ES-I3 (cell line): Measurements from ENCODE around the gene RPL4.
"Not testable (repeated sequence)": the region's sequence is repeated elsewhere in the genome, so short reads cannot be mapped to it uniquely, and the experiment has no call there.

ENCODE experiments used
- H3K36me3 ChIP-seq: 2 replicates; pipeline ENCODE4 v1.6.1; 2013; ENCODE audit warnings: mild to moderate bottlenecking, low read length, control low read depth, moderate library complexity; ENCODE audit not compliant: insufficient read depth
- H3K4me1 ChIP-seq: 2 replicates; pipeline ENCODE4 v1.6.1; 2013; ENCODE audit warnings: mild to moderate bottlenecking, control low read depth, low read length; ENCODE audit not compliant: insufficient read depth
- H3K9ac ChIP-seq: 2 replicates; pipeline ENCODE4 v1.6.1; 2013; ENCODE audit warnings: low read depth, mild to moderate bottlenecking, low read length, moderate library complexity
- H3K9me3 ChIP-seq: 2 replicates; pipeline ENCODE4 v1.6.1; 2013; ENCODE audit warnings: mild to moderate bottlenecking, low read length, moderate library complexity; ENCODE audit not compliant: control insufficient read depth, insufficient read depth

Gene RPL4

DNA sequence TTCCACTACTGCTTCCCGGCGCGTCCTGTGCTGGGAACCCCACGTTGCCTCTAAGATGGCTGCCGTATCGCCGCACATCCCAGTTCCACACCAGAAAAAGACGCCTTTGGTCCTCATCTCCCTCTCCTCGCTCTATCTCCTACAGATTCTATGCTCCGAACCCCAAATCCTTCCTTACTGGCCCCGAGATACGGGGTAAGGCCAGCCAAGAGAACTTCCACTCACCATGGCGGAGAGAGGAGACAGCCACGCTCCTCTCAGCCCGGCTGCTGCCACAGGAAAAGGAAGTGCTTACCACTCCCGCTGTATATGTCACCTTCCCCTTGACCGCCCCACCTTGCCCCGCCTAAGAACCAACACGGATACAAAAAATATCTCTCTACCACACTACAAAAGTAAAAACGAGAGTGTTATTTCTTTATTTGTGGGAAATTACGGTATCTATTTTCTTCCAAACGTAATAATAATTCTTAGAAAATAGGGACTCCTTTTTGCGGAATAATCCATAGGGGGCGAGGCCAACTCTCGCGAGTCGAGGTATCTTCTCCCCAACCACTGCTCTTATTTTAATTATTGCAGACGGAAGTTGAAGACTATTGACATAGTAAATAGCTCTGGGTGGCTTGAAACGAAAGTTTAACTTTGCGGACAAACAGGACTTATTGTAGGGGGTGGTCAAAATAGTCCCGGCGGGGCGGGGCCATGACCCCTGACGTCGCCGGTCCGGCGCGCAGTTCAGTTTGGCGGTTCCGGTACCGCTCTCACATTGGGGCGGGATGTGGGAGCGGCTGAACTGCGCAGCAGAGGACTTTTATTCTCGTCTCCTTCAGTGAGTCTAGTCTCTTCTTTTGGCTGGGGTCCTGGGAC, at the start of gene RPL4, which contains the start of gene ZWILCH:
Gene RPL4 (minus strand): TSS at position 293 of the 867 bp plus-strand sequence. CDS start 65 bp downstream, at position 228.
Gene ZWILCH (plus strand): TSS at position 764 of the 867 bp plus-strand sequence. CDS start 13 bp downstream, at position 777.
- peaks cover 39% of the 10 kb centered on the region for H3K36me3 ChIP-seq
- H3K4me1 ChIP-seq: peaks cover 5% of the 10 kb centered on the region; the same call in 1 of the 2 replicates
- H3K9me3 ChIP-seq: no peaks in the 10 kb centered on the region
- peak within 1 kb of the TSS; percentile 98 for H3K9ac ChIP-seq

DNA sequence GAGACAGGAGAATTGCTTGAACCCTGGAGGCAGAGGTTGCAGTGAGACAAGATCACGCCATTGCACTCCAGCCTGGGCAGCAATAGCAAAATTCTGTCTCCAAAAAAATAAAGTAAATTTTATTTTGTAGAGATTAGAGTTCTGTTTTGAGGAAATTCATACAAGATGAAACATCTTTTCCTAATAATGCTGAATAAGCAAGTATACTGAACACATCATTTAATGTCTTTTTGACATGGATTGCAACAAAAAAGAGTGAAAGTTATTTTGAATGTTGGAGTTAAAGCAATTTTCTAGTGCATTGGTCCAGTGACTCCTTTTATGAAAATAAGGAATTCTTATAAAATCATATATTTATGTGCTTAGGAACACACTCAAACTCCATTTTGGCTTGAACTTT, 40.6 kb upstream of the RPL4 start:
- no peaks in the 10 kb centered on the region for H3K4me1 ChIP-seq
- no peaks in the 10 kb centered on the region; the same call in 1 of the 2 replicates for H3K9me3 ChIP-seq
- H3K36me3 ChIP-seq: peaks cover 3% of the 10 kb centered on the region; the same call in 1 of the 2 replicates
- H3K9ac ChIP-seq: no peak overlapping the region

DNA sequence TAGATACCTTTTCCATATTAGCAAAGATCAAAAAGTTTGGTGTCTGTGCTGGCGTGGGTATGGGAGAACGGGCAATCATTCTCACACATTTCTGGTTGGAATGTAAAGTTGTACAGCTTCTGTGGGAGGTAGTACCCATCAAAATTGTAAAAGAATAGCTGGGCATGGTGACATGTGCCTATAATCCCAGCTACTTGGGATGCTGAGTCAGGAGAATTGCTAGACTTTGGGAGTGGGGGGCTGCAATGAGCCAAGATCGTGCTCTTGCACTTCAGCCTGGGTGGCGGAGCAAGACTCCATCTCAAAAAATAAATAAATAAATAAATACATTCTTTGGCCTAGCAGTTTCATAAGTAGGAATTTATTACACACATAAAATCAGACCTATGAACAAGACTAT, 38.2 kb upstream of the RPL4 start:
- no peak overlapping the region for H3K9ac ChIP-seq
- no peaks in the 10 kb centered on the region; the same call in 1 of the 2 replicates for H3K9me3 ChIP-seq
- no peaks in the 10 kb centered on the region for H3K4me1 ChIP-seq
- H3K36me3 ChIP-seq: peaks cover 13% of the 10 kb centered on the region

DNA sequence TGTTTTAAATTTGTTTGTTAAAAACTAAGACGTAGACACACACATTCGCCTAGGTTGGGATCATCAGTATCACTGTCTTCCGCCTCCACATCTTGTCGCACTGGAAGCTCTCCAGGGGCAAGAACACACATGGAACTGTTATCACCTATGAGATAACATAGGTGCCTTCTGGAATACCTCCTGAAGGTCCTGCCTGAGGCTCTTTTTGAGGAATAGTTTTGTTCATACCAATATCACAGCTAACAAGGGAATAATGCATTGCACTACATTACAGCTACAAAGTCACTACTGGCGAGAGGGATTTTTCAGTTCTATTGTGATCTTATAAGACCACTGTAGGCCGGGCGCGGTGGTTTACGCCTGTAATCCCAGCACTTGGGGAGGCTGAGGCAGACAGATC, 30.4 kb upstream of the RPL4 start:
- no peak overlapping the region for H3K9ac ChIP-seq
- H3K36me3 ChIP-seq: peaks cover 15% of the 10 kb centered on the region
- no peaks in the 10 kb centered on the region for H3K9me3 ChIP-seq
- H3K4me1 ChIP-seq: no peaks in the 10 kb centered on the region

DNA sequence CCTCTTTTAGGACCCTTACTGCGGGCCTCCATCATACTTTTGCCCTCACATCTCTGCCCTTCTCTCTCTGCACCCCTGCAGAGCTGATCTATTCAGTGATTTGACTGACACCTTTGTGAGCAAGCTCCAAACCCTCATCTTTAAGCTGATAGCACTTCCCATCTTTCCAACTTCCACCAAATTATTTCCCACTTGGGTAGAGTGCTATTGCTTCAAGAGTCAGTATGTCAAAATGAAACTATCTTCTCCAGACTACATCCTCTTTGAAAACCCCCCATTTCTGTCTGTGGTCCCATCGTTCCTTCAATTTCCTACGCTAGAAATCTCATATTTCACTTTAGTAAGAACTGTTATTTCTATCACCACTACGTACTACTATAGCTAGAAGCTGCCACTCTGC, 20.2 kb upstream of the RPL4 start:
- Histone ChIP-seq H3K9ac (no peak overlapping the region), H3K36me3 (peaks cover 22% of the 10 kb centered on the region), H3K4me1 (no peaks in the 10 kb centered on the region), H3K9me3 (no peaks in the 10 kb centered on the region; the same call in 1 of the 2 replicates)

DNA sequence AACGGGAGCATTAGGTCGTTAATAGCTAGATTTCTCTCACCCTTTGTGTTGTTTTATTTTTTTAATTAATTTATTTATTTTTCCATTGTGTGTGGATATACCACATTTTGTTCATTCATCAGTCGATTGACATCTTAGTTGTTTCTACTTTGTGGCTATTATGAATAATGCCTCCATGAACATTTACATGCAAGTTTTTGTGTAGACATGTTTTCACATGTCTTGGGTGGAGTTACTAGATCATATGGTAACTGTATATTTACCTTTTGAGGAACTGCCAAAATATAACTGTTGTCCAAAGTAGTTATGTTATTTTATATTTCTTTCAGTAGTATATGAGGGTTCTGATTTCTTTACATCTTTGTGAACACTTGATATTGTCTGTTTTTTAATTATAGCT, 19.3 kb upstream of the RPL4 start:
- H3K9ac ChIP-seq: no peak overlapping the region
- peaks cover 22% of the 10 kb centered on the region for H3K36me3 ChIP-seq
- H3K9me3 ChIP-seq: no peaks in the 10 kb centered on the region; the same call in 1 of the 2 replicates
- H3K4me1 ChIP-seq: no peaks in the 10 kb centered on the region

DNA sequence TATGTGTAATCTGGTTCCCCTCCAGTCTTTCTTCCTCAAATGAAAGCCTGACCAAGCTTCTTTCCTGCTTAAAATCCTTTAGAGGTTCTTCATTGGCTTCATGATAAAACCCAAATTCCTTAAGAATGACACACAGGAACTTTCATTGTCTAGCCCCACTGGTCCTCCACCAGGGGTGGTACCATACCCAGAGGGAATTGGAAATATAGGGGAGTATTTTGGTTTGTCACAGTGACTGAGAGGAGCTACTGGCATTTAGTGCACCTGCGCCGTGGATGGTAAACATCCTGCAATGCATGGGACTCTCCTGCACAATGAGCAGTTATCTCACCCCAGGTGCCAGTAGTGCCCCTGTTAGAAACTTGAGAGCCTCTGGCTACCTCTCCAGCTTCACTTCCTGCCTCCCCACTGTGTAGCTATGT, 11.3 kb upstream of the RPL4 start:
- H3K4me1 ChIP-seq: peaks cover 18% of the 10 kb centered on the region
- H3K9ac ChIP-seq: no peak overlapping the region
- H3K9me3 ChIP-seq: no peaks in the 10 kb centered on the region
- H3K36me3 ChIP-seq: peaks cover 3% of the 10 kb centered on the region

DNA sequence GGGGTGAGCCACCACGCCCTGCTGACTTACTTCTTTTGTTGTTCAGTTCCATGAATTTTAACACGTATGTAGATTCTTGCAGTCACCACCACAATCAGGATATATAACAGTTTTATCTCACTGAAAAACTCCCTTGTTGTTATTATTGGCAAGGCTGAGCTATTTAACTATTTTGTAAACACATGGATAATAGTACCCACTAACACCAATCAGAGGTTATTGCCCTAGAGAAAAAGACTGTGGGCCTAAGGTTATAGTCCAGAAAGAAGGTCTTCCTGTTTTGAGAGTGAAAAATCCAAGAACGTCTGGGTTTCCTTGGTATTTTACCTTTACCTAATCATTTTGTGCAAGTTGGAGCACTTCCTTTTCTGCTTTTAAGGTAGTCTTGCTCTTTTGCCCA, 9.9 kb upstream of the RPL4 start:
- Histone ChIP-seq H3K4me1 (peaks cover 18% of the 10 kb centered on the region), H3K9me3 (no peaks in the 10 kb centered on the region), H3K9ac (no peak overlapping the region), H3K36me3 (peaks cover 4% of the 10 kb centered on the region; the same call in 1 of the 2 replicates)

DNA sequence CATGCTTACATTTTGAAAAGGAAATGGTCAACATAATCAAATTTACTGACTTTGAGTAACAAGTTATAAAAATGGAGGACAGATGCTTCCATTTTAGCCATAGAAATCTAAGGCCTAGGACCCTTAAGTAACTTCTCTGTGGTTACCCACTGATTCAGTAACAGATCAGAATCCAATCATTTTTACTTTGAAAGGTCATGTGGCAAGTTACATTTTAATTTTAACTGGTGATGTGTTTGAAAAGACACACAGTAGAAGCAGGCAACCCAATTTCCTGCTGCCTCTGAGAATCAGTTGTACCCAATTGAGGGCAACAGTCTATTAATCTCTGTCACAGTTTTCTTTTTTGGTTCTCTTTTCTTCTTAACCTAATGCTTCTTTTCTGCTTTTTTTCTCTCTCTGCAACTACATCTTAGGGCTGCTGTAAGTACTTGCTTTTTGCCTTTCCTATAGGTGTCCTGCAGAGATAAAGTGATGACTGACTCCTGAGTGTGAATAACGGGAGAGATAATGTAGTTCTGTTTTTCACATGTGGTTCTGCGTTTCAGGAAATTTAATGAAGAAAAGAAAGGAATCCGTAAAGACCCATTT, 3.7 kb upstream of the RPL4 start:
- H3K4me1 ChIP-seq: no peaks in the 10 kb centered on the region; the same call in 1 of the 2 replicates
- no peaks in the 10 kb centered on the region for H3K9me3 ChIP-seq
- no peak overlapping the region for H3K9ac ChIP-seq
- peaks cover 12% of the 10 kb centered on the region; the same call in 1 of the 2 replicates for H3K36me3 ChIP-seq

DNA sequence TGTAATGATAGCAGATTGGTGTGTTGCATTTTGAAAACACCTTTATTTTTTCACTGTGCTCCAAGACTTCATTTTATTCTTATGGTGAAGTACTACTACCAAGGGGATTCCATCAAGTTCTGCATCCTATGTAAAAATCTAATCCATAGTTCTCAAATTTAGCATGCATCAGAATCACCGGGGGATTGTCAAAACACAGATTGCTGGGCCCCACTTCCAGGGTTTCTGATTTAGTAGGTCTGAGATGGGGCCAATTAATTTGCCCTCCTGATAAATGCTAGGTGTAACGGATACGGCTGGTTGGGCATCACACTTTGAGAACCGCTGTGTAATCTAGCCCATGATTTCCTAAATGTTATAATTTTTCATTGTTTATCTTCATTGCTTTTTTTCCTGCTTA, 1.2 kb upstream of the RPL4 start:
- peak overlapping the region; percentile 98 for H3K9ac ChIP-seq
- H3K36me3 ChIP-seq: peaks cover 33% of the 10 kb centered on the region
- peaks cover 5% of the 10 kb centered on the region; the same call in 1 of the 2 replicates for H3K4me1 ChIP-seq
- H3K9me3 ChIP-seq: no peaks in the 10 kb centered on the region

DNA sequence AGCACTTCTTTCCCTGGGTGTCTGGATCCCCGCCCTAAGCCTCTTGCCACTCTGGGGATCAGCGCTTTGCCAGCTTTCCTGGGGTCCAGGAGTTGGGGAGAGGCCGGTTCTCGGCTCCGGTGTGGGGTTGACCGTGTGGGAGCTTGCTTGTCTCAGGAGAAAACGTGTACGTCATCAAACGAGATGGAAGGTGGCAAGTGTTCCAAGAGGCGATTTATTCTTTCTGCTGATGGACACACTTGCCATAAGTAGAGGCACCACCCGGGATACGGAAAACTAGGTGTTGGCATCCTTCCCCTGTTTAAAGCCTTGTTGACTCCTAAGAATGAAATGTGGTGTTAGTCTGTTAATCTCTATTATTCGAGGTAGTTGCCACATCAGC, 766 bp upstream of the RPL4 start:
- peaks cover 5% of the 10 kb centered on the region; the same call in 1 of the 2 replicates for H3K4me1 ChIP-seq
- H3K36me3 ChIP-seq: peaks cover 35% of the 10 kb centered on the region
- no peaks in the 10 kb centered on the region for H3K9me3 ChIP-seq
- peak overlapping the region; percentile 98 for H3K9ac ChIP-seq

DNA sequence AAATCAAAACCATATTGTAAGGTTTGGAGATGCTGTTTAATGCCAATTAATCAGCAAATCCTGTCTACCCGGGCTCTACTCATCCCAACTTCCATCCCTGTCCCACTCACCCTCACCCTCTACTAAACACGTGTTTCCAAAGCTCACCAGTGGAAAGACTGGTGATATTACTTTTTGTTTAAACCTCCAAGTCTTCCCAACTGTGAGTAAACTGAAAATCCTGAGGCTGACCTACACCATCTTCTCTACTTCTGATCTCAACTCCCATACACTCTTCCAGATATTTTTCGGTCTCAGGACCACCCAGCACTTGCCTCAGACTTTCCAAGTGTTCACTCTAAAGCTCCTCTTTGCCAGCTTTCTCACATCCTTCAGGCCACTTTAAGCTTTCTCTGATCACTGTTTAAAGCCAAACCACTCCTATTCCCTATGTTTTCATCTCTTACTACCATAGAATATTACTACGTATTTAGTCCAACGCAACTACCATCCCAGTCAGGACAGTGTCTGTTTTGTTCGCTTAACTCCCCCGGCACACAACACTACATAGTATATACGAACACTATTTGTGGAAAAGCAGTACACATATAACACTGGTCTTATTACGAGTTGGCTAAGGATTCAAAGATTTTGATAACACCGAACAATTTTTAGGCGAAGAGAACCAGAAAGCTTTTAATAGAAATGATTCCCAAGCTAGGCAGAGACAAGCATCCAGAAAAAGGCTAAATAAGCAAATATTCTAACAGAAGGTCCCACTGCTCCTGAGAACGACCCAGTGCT, 684 bp downstream of the RPL4 start:
- H3K9me3 ChIP-seq: no peaks in the 10 kb centered on the region
- peaks cover 5% of the 10 kb centered on the region; the same call in 1 of the 2 replicates for H3K4me1 ChIP-seq
- H3K9ac ChIP-seq: peak overlapping the region; percentile 98
- peaks cover 42% of the 10 kb centered on the region for H3K36me3 ChIP-seq

DNA sequence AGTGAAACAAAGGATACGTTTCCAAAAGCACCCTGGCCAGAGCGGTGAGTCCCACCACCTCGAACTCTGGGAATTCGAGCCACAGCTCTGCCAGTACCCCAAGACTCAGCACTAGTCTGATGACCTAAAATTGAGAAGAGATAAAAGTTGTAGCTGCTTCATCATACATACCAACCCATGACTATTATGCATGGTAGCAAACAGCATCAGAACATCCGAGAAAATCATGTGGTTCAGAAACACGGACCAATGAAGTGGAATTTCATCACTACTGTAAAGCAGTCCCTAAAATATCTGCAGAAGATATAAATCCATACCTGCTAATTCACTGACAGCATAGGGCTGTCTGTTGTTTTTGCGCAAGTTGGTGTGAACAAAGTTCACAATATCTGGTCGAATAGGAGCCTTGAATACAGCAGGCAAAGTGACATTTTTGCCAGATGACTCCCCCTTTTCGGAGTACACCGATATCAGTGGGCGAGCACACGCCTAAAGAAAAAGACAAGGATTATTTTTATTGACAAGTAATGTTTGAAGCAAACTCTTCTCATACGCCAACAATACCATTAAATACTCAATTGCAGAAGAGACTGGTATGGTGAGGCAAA, 1.5 kb downstream of the RPL4 start:
- not testable (repeated sequence) for H3K9me3 ChIP-seq, H3K4me1 ChIP-seq
- peak overlapping the region; percentile 98 for H3K9ac ChIP-seq
- peaks cover 50% of the 10 kb centered on the region for H3K36me3 ChIP-seq

DNA sequence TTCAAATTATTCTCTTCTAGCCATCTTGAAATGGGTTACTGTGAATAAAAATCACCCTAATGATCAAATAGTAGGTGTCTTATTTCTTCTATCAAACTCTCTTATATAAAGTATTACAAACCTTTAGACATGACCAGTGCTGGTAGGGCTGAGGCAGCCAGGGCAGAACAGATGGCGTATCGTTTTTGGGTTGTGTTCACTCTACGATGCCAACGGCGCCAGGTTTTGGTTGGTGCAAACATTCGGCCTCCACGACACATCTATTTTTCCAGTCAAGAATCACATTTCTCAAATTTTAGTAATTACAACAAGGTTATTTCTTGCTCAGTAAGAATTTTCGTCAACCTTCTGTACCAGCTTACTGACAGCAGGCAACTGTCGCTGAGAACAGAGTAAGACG, 2.2 kb downstream of the RPL4 start:
- H3K4me1 ChIP-seq: peaks cover 5% of the 10 kb centered on the region; the same call in 1 of the 2 replicates
- no peaks in the 10 kb centered on the region for H3K9me3 ChIP-seq
- H3K9ac ChIP-seq: no peak overlapping the region
- peaks cover 52% of the 10 kb centered on the region for H3K36me3 ChIP-seq
